Measurements from ENCODE around the gene CAMK2D. TPM values are rescaled to one million over a fixed set of nuclear protein-coding genes. Genes with fewer than 3 reads are reported as not detected.
"Not testable (repeated sequence)": the region's sequence is repeated elsewhere in the genome, so short reads cannot be mapped to it uniquely, and the experiment has no call there.

CAMK2D gene
- total RNA-seq, 1 donor from 2014 or later: 69.7 TPM

- no peak for FAIRE-seq
- DNase-seq (ENCODE audit: low spot score in 2 of 2): no peak
Observed at GRCh38 chr4:113738251-113738650, 23.3 kb downstream of the CAMK2D start.

GRCh38 chr4:113733685-113734084 is 27.9 kb downstream of the CAMK2D start:
- FAIRE-seq: no peak
- no peak for DNase-seq (ENCODE audit: low spot score in 2 of 2)

- no peak for FAIRE-seq
Observed at GRCh38 chr4:113732967-113733527, 28.5 kb downstream of the CAMK2D start.

GRCh38 chr4:113730467-113731216 is 30.9 kb downstream of the CAMK2D start:
- FAIRE-seq (no peak), DNase-seq (ENCODE audit: low spot score in 2 of 2) (no peak)

More at GRCh38 chr4:113732967-113733527, 28.5 kb downstream of the CAMK2D start:
- no peak for DNase-seq (ENCODE audit: low spot score in 2 of 2)

- no peak for FAIRE-seq
- no peak for DNase-seq (ENCODE audit: low spot score in 2 of 2)
Observed at GRCh38 chr4:113727802-113728201, 33.7 kb downstream of the CAMK2D start.

GRCh38 chr4:113725963-113726362 is 35.6 kb downstream of the CAMK2D start:
- FAIRE-seq (no peak), DNase-seq (ENCODE audit: low spot score in 2 of 2) (no peak)

- DNase-seq (ENCODE audit: low spot score in 2 of 2) (no peak), FAIRE-seq (no peak)
Observed at GRCh38 chr4:113718252-113718651, 43.3 kb downstream of the CAMK2D start.

- DNase-seq (ENCODE audit: low spot score in 2 of 2): no peak
Observed at GRCh38 chr4:113711883-113712662, 49.5 kb downstream of the CAMK2D start.

GRCh38 chr4:113708250-113708649 is 53.3 kb downstream of the CAMK2D start:
- DNase-seq (ENCODE audit: low spot score in 2 of 2) (no peak), FAIRE-seq (no peak)

More at GRCh38 chr4:113711883-113712662, 49.5 kb downstream of the CAMK2D start:
- no peak for FAIRE-seq

- no peak for FAIRE-seq
Observed at GRCh38 chr4:113707048-113707447, 54.5 kb downstream of the CAMK2D start.

GRCh38 chr4:113705097-113705496 is 56.4 kb downstream of the CAMK2D start:
- DNase-seq (ENCODE audit: low spot score in 2 of 2); FAIRE-seq: not testable (repeated sequence)

More at GRCh38 chr4:113707048-113707447, 54.5 kb downstream of the CAMK2D start:
- no peak for DNase-seq (ENCODE audit: low spot score in 2 of 2)

GRCh38 chr4:113702596-113702995 is 58.9 kb downstream of the CAMK2D start:
- not testable (repeated sequence) for FAIRE-seq; DNase-seq (ENCODE audit: low spot score in 2 of 2)

- DNase-seq (ENCODE audit: low spot score in 2 of 2) (no peak), FAIRE-seq (no peak)
Observed at GRCh38 chr4:113701169-113701568, 60.4 kb downstream of the CAMK2D start.

GRCh38 chr4:113700602-113701150 is 60.9 kb downstream of the CAMK2D start:
- no peak for DNase-seq (ENCODE audit: low spot score in 2 of 2)
- FAIRE-seq: no peak

- no peak for DNase-seq (ENCODE audit: low spot score in 2 of 2)
- no peak for FAIRE-seq
Observed at GRCh38 chr4:113699772-113700171, 61.8 kb downstream of the CAMK2D start.

- DNase-seq (ENCODE audit: low spot score in 2 of 2): no peak
- FAIRE-seq: no peak
Observed at GRCh38 chr4:113697429-113697828, 64.1 kb downstream of the CAMK2D start.

GRCh38 chr4:113695328-113696169 is 66.0 kb downstream of the CAMK2D start:
- DNase-seq (ENCODE audit: low spot score in 2 of 2): no peak
- FAIRE-seq: no peak

GRCh38 chr4:113694008-113694407 is 67.5 kb downstream of the CAMK2D start:
- FAIRE-seq (no peak), DNase-seq (ENCODE audit: low spot score in 2 of 2) (no peak)

- no peak for FAIRE-seq
Observed at GRCh38 chr4:113692809-113693411, 68.6 kb downstream of the CAMK2D start.

GRCh38 chr4:113691676-113692075 is 69.9 kb downstream of the CAMK2D start:
- FAIRE-seq (no peak), DNase-seq (ENCODE audit: low spot score in 2 of 2) (no peak)

More at GRCh38 chr4:113692809-113693411, 68.6 kb downstream of the CAMK2D start:
- DNase-seq (ENCODE audit: low spot score in 2 of 2): no peak
